Neural cell (in vitro differentiated cells): ENCODE results near the gene FBXO9. TPM values are rescaled to one million over a fixed set of nuclear protein-coding genes. Genes with fewer than 3 reads are reported as not detected.

Source experiments
- H2AFZ ChIP-seq: fragments of 200-600, 300-800 bp; sonication (generic), shearing (Covaris generic); 2 replicates; pipeline ENCODE4 v1.6.0; 2014; ENCODE audit warnings: low read depth, mild to moderate bottlenecking, antibody characterized with exemption, low read length, moderate library complexity
- H3F3A ChIP-seq: fragments of 200-600 bp; shearing (Covaris generic); 2 replicates; pipeline ENCODE4 v1.6.1; 2016; ENCODE audit warnings: mild to moderate bottlenecking, moderate library complexity, mixed read lengths, antibody characterized with exemption, low read length; ENCODE audit not compliant: insufficient read depth, poor library complexity, severe bottlenecking
- H3K27ac ChIP-seq: fragments of 200-600, 300-800 bp; sonication (generic), shearing (Covaris generic); 2 replicates; pipeline ENCODE4 v1.5.1; 2014; ENCODE audit warnings: mild to moderate bottlenecking, low read length, moderate library complexity
- H3K27me3 ChIP-seq: fragments of 300-800, 200-600 bp; sonication (generic), shearing (Covaris generic); 2 replicates; pipeline ENCODE4 v1.6.0; 2014; ENCODE audit warnings: mild to moderate bottlenecking, low read depth, low read length, moderate library complexity; ENCODE audit not compliant: insufficient read depth
- H3K36me3 ChIP-seq: fragments of 300-800, 200-600 bp; sonication (generic), shearing (Covaris generic); 2 replicates; pipeline ENCODE4 v1.5.1; 2014; ENCODE audit warnings: mild to moderate bottlenecking, antibody characterized with exemption, low read length, moderate library complexity; ENCODE audit not compliant: insufficient read depth
- H3K4me2 ChIP-seq: fragments of 300-800, 200-600 bp; sonication (generic), shearing (Covaris generic); 2 replicates; pipeline ENCODE4 v1.6.0; 2014; ENCODE audit warnings: mild to moderate bottlenecking, low read length
- H3K4me3 ChIP-seq: fragments of 300-800, 200-600 bp; sonication (generic), shearing (Covaris generic); 2 replicates; pipeline ENCODE4 v1.5.1; 2014; ENCODE audit warnings: mild to moderate bottlenecking, low read length, moderate library complexity
- H3K79me2 ChIP-seq: fragments of 200-600 bp; shearing (Covaris generic); replicated peaks from 2 replicates; pipeline ENCODE4 v1.6.0; 2014; ENCODE audit warnings: mild to moderate bottlenecking, low read length, moderate library complexity; ENCODE audit not compliant: insufficient read depth
- H3K9ac ChIP-seq: fragments of 300-800, 200-600 bp; sonication (generic), shearing (Covaris generic); 2 replicates; pipeline ENCODE4 v1.6.1; 2016; ENCODE audit warnings: mild to moderate bottlenecking, low read length, mixed read lengths
- H3K9me2 ChIP-seq: fragments of 200-600 bp; shearing (Covaris generic); 2 replicates; pipeline ENCODE4 v1.6.1; 2016; ENCODE audit warnings: mild to moderate bottlenecking, low read length, mixed read lengths; ENCODE audit not compliant: insufficient read depth
- H3K9me3 ChIP-seq: fragments of 200-600, 300-800 bp; sonication (generic), shearing (Covaris generic); 2 replicates; pipeline ENCODE4 v1.6.1; 2016; ENCODE audit warnings: mild to moderate bottlenecking, mixed run types, low read length, moderate library complexity, mixed read lengths
- H4K20me1 ChIP-seq: fragments of 200-600 bp; shearing (Covaris generic); 2 replicates; pipeline ENCODE4 v1.6.1; 2016; ENCODE audit warnings: mild to moderate bottlenecking, mixed run types; ENCODE audit not compliant: insufficient read depth
- EP300 ChIP-seq: fragments of 450-650 bp; conservative IDR thresholded peaks from 2 replicates; pipeline ENCODE4 v1.6.1; 2014; ENCODE audit warnings: antibody characterized with exemption, mild to moderate bottlenecking, moderate library complexity; ENCODE audit not compliant: poor library complexity, severe bottlenecking
- EZH2 ChIP-seq: fragments of 200-600, 300-800 bp; shearing (Covaris generic), sonication (generic); IDR thresholded peaks from 2 replicates; pipeline ENCODE4 v1.6.1; 2014; ENCODE audit warnings: antibody characterized with exemption, low read length, borderline replicate concordance, mild to moderate bottlenecking; ENCODE audit not compliant: insufficient read depth, poor library complexity, severe bottlenecking
- MXI1 ChIP-seq: fragments of 450-650 bp; conservative IDR thresholded peaks from 2 replicates; pipeline ENCODE4 v1.6.1; 2014; ENCODE audit warnings: antibody characterized with exemption, mild to moderate bottlenecking; ENCODE audit not compliant: poor library complexity, severe bottlenecking
- POLR2AphosphoS5 ChIP-seq: IDR thresholded peaks from 2 replicates; pipeline ENCODE4 v1.6.1; 2012
- RAD21 ChIP-seq: fragments of 450-650 bp; conservative IDR thresholded peaks from 2 replicates; pipeline ENCODE4 v1.6.1; 2014; ENCODE audit warnings: antibody characterized with exemption, mild to moderate bottlenecking, moderate library complexity
- SMC3 ChIP-seq: fragments of 450-650 bp; conservative IDR thresholded peaks from 2 replicates; pipeline ENCODE4 v1.6.1; 2014; ENCODE audit warnings: antibody characterized with exemption, mild to moderate bottlenecking, moderate library complexity; ENCODE audit not compliant: poor library complexity
- TAF1 ChIP-seq: IDR thresholded peaks from 2 replicates; pipeline ENCODE4 v1.6.1; 2012; ENCODE audit warnings: low read depth
- polyA plus RNA-seq: library from polyadenylated mRNA; depleted of rRNA; stranded (reverse); fragments of >200 nt; gene quantifications from 2 replicates; pipeline ENCODE4 v1.2.3, GENCODE V29; 2014
- TF ChIP-seq, protein P1 (sequence below): fragments of 450-650 bp; IDR thresholded peaks from 2 replicates; pipeline ENCODE4 v1.5.1; 2014; ENCODE audit warnings: antibody characterized with exemption, mild to moderate bottlenecking, moderate library complexity; ENCODE audit not compliant: poor library complexity, severe bottlenecking
- TF ChIP-seq, protein P2 (sequence below): IDR thresholded peaks from 2 replicates; pipeline ENCODE4 v1.6.1; 2012; ENCODE audit warnings: borderline replicate concordance

Gene FBXO9
- polyA plus RNA-seq, 1 donor from 2014 or later, result 92.2 TPM

DNA sequence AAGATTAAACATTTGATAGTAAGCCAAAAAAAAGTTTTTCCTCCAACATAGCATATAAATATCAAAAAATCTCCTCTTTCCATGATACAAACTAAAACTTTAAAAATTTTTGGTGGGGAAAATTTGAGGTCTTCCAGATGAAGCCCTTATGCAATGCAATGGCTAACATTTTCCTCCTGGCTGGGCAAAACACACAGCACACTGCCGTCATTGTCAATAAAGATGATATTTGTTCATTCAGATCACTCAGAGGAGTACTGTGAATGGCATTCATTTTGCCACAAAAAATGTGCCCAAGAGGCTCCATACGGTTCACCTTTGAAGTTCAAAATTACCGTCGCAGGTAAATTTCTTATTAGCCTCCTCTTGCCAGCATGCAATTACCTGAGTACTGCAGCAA, 33.9 kb upstream of the FBXO9 start:
- Histone ChIP-seq H3K9ac (no peak overlapping the region), H3F3A (no peaks in the 10 kb centered on the region), H3K79me2 (no peaks in the 10 kb centered on the region), H3K4me2 (no peak overlapping the region), H3K9me3 (no peaks in the 10 kb centered on the region), H2AFZ (no peak overlapping the region), H3K27me3 (no peaks in the 10 kb centered on the region), H3K4me3 (no peak overlapping the region), H4K20me1 (no peaks in the 10 kb centered on the region), H3K27ac (no peak overlapping the region), H3K36me3 (peaks cover 18% of the 10 kb centered on the region), H3K9me2 (no peaks in the 10 kb centered on the region)
- TF ChIP-seq SMC3, result no peak
- TF ChIP-seq, protein P1, sequence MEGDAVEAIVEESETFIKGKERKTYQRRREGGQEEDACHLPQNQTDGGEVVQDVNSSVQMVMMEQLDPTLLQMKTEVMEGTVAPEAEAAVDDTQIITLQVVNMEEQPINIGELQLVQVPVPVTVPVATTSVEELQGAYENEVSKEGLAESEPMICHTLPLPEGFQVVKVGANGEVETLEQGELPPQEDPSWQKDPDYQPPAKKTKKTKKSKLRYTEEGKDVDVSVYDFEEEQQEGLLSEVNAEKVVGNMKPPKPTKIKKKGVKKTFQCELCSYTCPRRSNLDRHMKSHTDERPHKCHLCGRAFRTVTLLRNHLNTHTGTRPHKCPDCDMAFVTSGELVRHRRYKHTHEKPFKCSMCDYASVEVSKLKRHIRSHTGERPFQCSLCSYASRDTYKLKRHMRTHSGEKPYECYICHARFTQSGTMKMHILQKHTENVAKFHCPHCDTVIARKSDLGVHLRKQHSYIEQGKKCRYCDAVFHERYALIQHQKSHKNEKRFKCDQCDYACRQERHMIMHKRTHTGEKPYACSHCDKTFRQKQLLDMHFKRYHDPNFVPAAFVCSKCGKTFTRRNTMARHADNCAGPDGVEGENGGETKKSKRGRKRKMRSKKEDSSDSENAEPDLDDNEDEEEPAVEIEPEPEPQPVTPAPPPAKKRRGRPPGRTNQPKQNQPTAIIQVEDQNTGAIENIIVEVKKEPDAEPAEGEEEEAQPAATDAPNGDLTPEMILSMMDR, result no peak
- no peak for TF ChIP-seq TAF1
- no peak for TF ChIP-seq EP300
- TF ChIP-seq EZH2, result no peak
- no peak for TF ChIP-seq MXI1

DNA sequence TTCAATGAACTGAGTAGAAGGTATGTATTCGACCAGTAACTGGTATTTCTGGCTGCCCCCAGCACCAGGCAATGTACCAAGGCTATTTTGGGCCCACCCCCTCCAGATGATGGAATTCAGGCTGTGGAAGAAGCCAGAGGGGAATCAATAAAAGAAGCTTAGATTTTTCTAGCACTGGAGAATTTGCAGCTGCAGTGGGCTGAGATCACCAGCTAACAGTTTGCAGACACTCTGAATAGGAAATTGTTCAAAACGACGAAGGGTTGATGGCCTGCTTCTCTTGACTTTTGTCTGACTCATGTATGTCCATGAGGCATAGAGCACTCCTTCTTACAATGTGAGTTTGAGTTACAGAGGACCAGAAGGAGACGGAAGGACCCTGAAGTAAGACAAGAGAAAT, 32.4 kb upstream of the FBXO9 start:
- Histone ChIP-seq H2AFZ (no peak overlapping the region), H3K4me3 (no peak overlapping the region), H3K79me2 (no peaks in the 10 kb centered on the region), H3K27ac (no peak overlapping the region), H4K20me1 (no peaks in the 10 kb centered on the region), H3K9me2 (no peaks in the 10 kb centered on the region), H3F3A (no peaks in the 10 kb centered on the region), H3K27me3 (no peaks in the 10 kb centered on the region), H3K9ac (no peak overlapping the region), H3K9me3 (no peaks in the 10 kb centered on the region), H3K4me2 (no peak overlapping the region), H3K36me3 (peaks cover 18% of the 10 kb centered on the region)
- TF ChIP-seq POLR2AphosphoS5 (no peak), MXI1 (no peak), RAD21 (no peak), TAF1 (no peak), EZH2 (no peak), SMC3 (no peak), EP300 (no peak)
- TF ChIP-seq, protein P2, sequence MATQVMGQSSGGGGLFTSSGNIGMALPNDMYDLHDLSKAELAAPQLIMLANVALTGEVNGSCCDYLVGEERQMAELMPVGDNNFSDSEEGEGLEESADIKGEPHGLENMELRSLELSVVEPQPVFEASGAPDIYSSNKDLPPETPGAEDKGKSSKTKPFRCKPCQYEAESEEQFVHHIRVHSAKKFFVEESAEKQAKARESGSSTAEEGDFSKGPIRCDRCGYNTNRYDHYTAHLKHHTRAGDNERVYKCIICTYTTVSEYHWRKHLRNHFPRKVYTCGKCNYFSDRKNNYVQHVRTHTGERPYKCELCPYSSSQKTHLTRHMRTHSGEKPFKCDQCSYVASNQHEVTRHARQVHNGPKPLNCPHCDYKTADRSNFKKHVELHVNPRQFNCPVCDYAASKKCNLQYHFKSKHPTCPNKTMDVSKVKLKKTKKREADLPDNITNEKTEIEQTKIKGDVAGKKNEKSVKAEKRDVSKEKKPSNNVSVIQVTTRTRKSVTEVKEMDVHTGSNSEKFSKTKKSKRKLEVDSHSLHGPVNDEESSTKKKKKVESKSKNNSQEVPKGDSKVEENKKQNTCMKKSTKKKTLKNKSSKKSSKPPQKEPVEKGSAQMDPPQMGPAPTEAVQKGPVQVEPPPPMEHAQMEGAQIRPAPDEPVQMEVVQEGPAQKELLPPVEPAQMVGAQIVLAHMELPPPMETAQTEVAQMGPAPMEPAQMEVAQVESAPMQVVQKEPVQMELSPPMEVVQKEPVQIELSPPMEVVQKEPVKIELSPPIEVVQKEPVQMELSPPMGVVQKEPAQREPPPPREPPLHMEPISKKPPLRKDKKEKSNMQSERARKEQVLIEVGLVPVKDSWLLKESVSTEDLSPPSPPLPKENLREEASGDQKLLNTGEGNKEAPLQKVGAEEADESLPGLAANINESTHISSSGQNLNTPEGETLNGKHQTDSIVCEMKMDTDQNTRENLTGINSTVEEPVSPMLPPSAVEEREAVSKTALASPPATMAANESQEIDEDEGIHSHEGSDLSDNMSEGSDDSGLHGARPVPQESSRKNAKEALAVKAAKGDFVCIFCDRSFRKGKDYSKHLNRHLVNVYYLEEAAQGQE, result no peak
- TF ChIP-seq, protein P1, result no peak
